Measurements from ENCODE around the gene VCL.
"Not testable (repeated sequence)": the region's sequence is repeated elsewhere in the genome, so short reads cannot be mapped to it uniquely, and the experiment has no call there.

The VCL gene

GRCh38 chr10:74027702-74028101 lies 29.8 kb downstream of the VCL start:
- Histone ChIP-seq H3K27ac (ENCODE audit: low read depth, low read length) (no peak overlapping the region), H3K4me1 (ENCODE audit: control insufficient read depth, insufficient read depth, low read length) (peaks cover 42% of the 10 kb centered on the region), H3K9ac (ENCODE audit: low read length) (no peak overlapping the region), H3K9me3 (ENCODE audit: control insufficient read depth, insufficient read depth, low read depth, low read length) (no peaks in the 10 kb centered on the region), H3K36me3 (ENCODE audit: control insufficient read depth, insufficient read depth, low read length) (peaks cover 46% of the 10 kb centered on the region), H3K4me3 (ENCODE audit: low read depth, low read length) (no peak overlapping the region), H3K27me3 (ENCODE audit: control insufficient read depth, insufficient read depth, low read length) (no peaks in the 10 kb centered on the region)

GRCh38 chr10:74029943-74030342 lies 32.0 kb downstream of the VCL start:
- no peak overlapping the region for H3K4me3 ChIP-seq (ENCODE audit: low read depth, low read length)
- peaks cover 45% of the 10 kb centered on the region for H3K36me3 ChIP-seq (ENCODE audit: control insufficient read depth, insufficient read depth, low read length)
- H3K4me1 ChIP-seq (ENCODE audit: control insufficient read depth, insufficient read depth, low read length): peaks cover 52% of the 10 kb centered on the region
- H3K9me3 ChIP-seq (ENCODE audit: control insufficient read depth, insufficient read depth, low read depth, low read length): no peaks in the 10 kb centered on the region
- no peak overlapping the region for H3K27ac ChIP-seq (ENCODE audit: low read depth, low read length)
- H3K9ac ChIP-seq (ENCODE audit: low read length): no peak overlapping the region
- H3K27me3 ChIP-seq (ENCODE audit: control insufficient read depth, insufficient read depth, low read length): no peaks in the 10 kb centered on the region

- not testable (repeated sequence) for H3K4me3 ChIP-seq (ENCODE audit: low read depth, low read length); H3K27ac ChIP-seq (ENCODE audit: low read depth, low read length); H3K9me3 ChIP-seq (ENCODE audit: control insufficient read depth, insufficient read depth, low read depth, low read length); H3K27me3 ChIP-seq (ENCODE audit: control insufficient read depth, insufficient read depth, low read length); H3K9ac ChIP-seq (ENCODE audit: low read length)
- Histone ChIP-seq H3K36me3 (ENCODE audit: control insufficient read depth, insufficient read depth, low read length) (peaks cover 52% of the 10 kb centered on the region), H3K4me1 (ENCODE audit: control insufficient read depth, insufficient read depth, low read length) (peaks cover 45% of the 10 kb centered on the region)
Observed at GRCh38 chr10:74032208-74032607, 34.3 kb downstream of the VCL start.

- Histone ChIP-seq H3K4me3 (ENCODE audit: low read depth, low read length) (no peak overlapping the region), H3K27ac (ENCODE audit: low read depth, low read length) (no peak overlapping the region), H3K27me3 (ENCODE audit: control insufficient read depth, insufficient read depth, low read length) (no peaks in the 10 kb centered on the region), H3K4me1 (ENCODE audit: control insufficient read depth, insufficient read depth, low read length) (peaks cover 50% of the 10 kb centered on the region), H3K9me3 (ENCODE audit: control insufficient read depth, insufficient read depth, low read depth, low read length) (no peaks in the 10 kb centered on the region), H3K36me3 (ENCODE audit: control insufficient read depth, insufficient read depth, low read length) (peaks cover 50% of the 10 kb centered on the region), H3K9ac (ENCODE audit: low read length) (no peak overlapping the region)
Observed at GRCh38 chr10:74032900-74033655, 35.2 kb downstream of the VCL start.

GRCh38 chr10:74033702-74034101 lies 35.8 kb downstream of the VCL start:
- peaks cover 50% of the 10 kb centered on the region for H3K36me3 ChIP-seq (ENCODE audit: control insufficient read depth, insufficient read depth, low read length)
- no peak overlapping the region for H3K4me3 ChIP-seq (ENCODE audit: low read depth, low read length)
- no peak overlapping the region for H3K27ac ChIP-seq (ENCODE audit: low read depth, low read length)
- no peaks in the 10 kb centered on the region for H3K27me3 ChIP-seq (ENCODE audit: control insufficient read depth, insufficient read depth, low read length)
- H3K4me1 ChIP-seq (ENCODE audit: control insufficient read depth, insufficient read depth, low read length): peaks cover 50% of the 10 kb centered on the region
- H3K9ac ChIP-seq (ENCODE audit: low read length): no peak overlapping the region
- no peaks in the 10 kb centered on the region for H3K9me3 ChIP-seq (ENCODE audit: control insufficient read depth, insufficient read depth, low read depth, low read length)

GRCh38 chr10:74034301-74034700 lies 36.4 kb downstream of the VCL start:
- Histone ChIP-seq H3K9me3 (ENCODE audit: control insufficient read depth, insufficient read depth, low read depth, low read length) (no peaks in the 10 kb centered on the region), H3K9ac (ENCODE audit: low read length) (no peak overlapping the region), H3K36me3 (ENCODE audit: control insufficient read depth, insufficient read depth, low read length) (peaks cover 50% of the 10 kb centered on the region), H3K4me1 (ENCODE audit: control insufficient read depth, insufficient read depth, low read length) (peaks cover 49% of the 10 kb centered on the region), H3K27me3 (ENCODE audit: control insufficient read depth, insufficient read depth, low read length) (no peaks in the 10 kb centered on the region), H3K27ac (ENCODE audit: low read depth, low read length) (no peak overlapping the region), H3K4me3 (ENCODE audit: low read depth, low read length) (no peak overlapping the region)

GRCh38 chr10:74035303-74035702 lies 37.4 kb downstream of the VCL start:
- Histone ChIP-seq H3K27me3 (ENCODE audit: control insufficient read depth, insufficient read depth, low read length) (no peaks in the 10 kb centered on the region), H3K4me1 (ENCODE audit: control insufficient read depth, insufficient read depth, low read length) (peaks cover 43% of the 10 kb centered on the region), H3K4me3 (ENCODE audit: low read depth, low read length) (no peak overlapping the region), H3K27ac (ENCODE audit: low read depth, low read length) (no peak overlapping the region), H3K9me3 (ENCODE audit: control insufficient read depth, insufficient read depth, low read depth, low read length) (no peaks in the 10 kb centered on the region), H3K36me3 (ENCODE audit: control insufficient read depth, insufficient read depth, low read length) (peaks cover 43% of the 10 kb centered on the region), H3K9ac (ENCODE audit: low read length) (no peak overlapping the region)

GRCh38 chr10:74036474-74036873 lies 38.6 kb downstream of the VCL start:
- Histone ChIP-seq H3K27ac (ENCODE audit: low read depth, low read length) (no peak overlapping the region), H3K4me1 (ENCODE audit: control insufficient read depth, insufficient read depth, low read length) (peaks cover 38% of the 10 kb centered on the region), H3K36me3 (ENCODE audit: control insufficient read depth, insufficient read depth, low read length) (peaks cover 36% of the 10 kb centered on the region), H3K9ac (ENCODE audit: low read length) (no peak overlapping the region), H3K4me3 (ENCODE audit: low read depth, low read length) (no peak overlapping the region), H3K27me3 (ENCODE audit: control insufficient read depth, insufficient read depth, low read length) (no peaks in the 10 kb centered on the region), H3K9me3 (ENCODE audit: control insufficient read depth, insufficient read depth, low read depth, low read length) (no peaks in the 10 kb centered on the region)

GRCh38 chr10:74039561-74040145 lies 41.7 kb downstream of the VCL start:
- H3K27ac ChIP-seq (ENCODE audit: low read depth, low read length): no peak overlapping the region
- H3K9me3 ChIP-seq (ENCODE audit: control insufficient read depth, insufficient read depth, low read depth, low read length): no peaks in the 10 kb centered on the region
- no peaks in the 10 kb centered on the region for H3K27me3 ChIP-seq (ENCODE audit: control insufficient read depth, insufficient read depth, low read length)
- peaks cover 48% of the 10 kb centered on the region for H3K36me3 ChIP-seq (ENCODE audit: control insufficient read depth, insufficient read depth, low read length)
- H3K9ac ChIP-seq (ENCODE audit: low read length): no peak overlapping the region
- H3K4me1 ChIP-seq (ENCODE audit: control insufficient read depth, insufficient read depth, low read length): peaks cover 18% of the 10 kb centered on the region
- no peak overlapping the region for H3K4me3 ChIP-seq (ENCODE audit: low read depth, low read length)

- Histone ChIP-seq H3K27me3 (ENCODE audit: control insufficient read depth, insufficient read depth, low read length) (no peaks in the 10 kb centered on the region), H3K4me1 (ENCODE audit: control insufficient read depth, insufficient read depth, low read length) (peaks cover 9% of the 10 kb centered on the region; the same call in 1 of the 2 replicates), H3K4me3 (ENCODE audit: low read depth, low read length) (no peak overlapping the region), H3K9ac (ENCODE audit: low read length) (no peak overlapping the region), H3K36me3 (ENCODE audit: control insufficient read depth, insufficient read depth, low read length) (peaks cover 49% of the 10 kb centered on the region), H3K9me3 (ENCODE audit: control insufficient read depth, insufficient read depth, low read depth, low read length) (no peaks in the 10 kb centered on the region), H3K27ac (ENCODE audit: low read depth, low read length) (no peak overlapping the region)
Observed at GRCh38 chr10:74040200-74041126, 42.5 kb downstream of the VCL start.

GRCh38 chr10:74044419-74044818 lies 46.5 kb downstream of the VCL start:
- peaks cover 61% of the 10 kb centered on the region for H3K36me3 ChIP-seq (ENCODE audit: control insufficient read depth, insufficient read depth, low read length)
- H3K27me3 ChIP-seq (ENCODE audit: control insufficient read depth, insufficient read depth, low read length): no peaks in the 10 kb centered on the region
- H3K4me3 ChIP-seq (ENCODE audit: low read depth, low read length): no peak overlapping the region
- no peak overlapping the region for H3K27ac ChIP-seq (ENCODE audit: low read depth, low read length)
- peaks cover 7% of the 10 kb centered on the region; the same call in 1 of the 2 replicates for H3K4me1 ChIP-seq (ENCODE audit: control insufficient read depth, insufficient read depth, low read length)
- H3K9me3 ChIP-seq (ENCODE audit: control insufficient read depth, insufficient read depth, low read depth, low read length): no peaks in the 10 kb centered on the region
- H3K9ac ChIP-seq (ENCODE audit: low read length): no peak overlapping the region

Measured in HUES6 (cell line).